Mesenteric fat pad (tissue), 1 donor: Measurements from ENCODE around the gene BMP6. TPM values are rescaled to one million over a fixed set of nuclear protein-coding genes. Genes with fewer than 3 reads are reported as not detected.
"Not testable (repeated sequence)": the region's sequence is repeated elsewhere in the genome, so short reads cannot be mapped to it uniquely, and the experiment has no call there.

Experiments used
- DNase-seq: peaks from one replicate; pipeline ENCODE4 v3.0.0-alpha.2; 2020; ENCODE audit warnings: low spot score
- total RNA-seq: library from RNA; stranded (reverse); fragmentation: NEBNext Ultra II Directional; extraction: Animal tissue kit (Norgen Biotek cat#: 25700); gene quantifications from one replicate; pipeline ENCODE4 v1.2.1, GENCODE V29; 2021
- donor health status: DM: yes; HTN: yes; CAD: no.

The BMP6 gene
- total RNA-seq, 1 donor from 2014 or later: 12.7 TPM

GRCh38 chr6:7787137-7787608, 61.3 kb downstream of the BMP6 start:
- no peak for DNase-seq

GRCh38 chr6:7787731-7788130, 61.8 kb downstream of the BMP6 start:
- no peak for DNase-seq

- DNase-seq: no peak
These were observed 68.6 kb downstream of the BMP6 start for GRCh38 chr6:7794509-7794908.

GRCh38 chr6:7797386-7797785, 71.5 kb downstream of the BMP6 start:
- no peak for DNase-seq

- no peak for DNase-seq
These were observed 72.9 kb downstream of the BMP6 start for GRCh38 chr6:7798751-7799150.

GRCh38 chr6:7802662-7803061, 76.8 kb downstream of the BMP6 start:
- no peak for DNase-seq

GRCh38 chr6:7803214-7803613, 77.3 kb downstream of the BMP6 start:
- DNase-seq: no peak

GRCh38 chr6:7805078-7805849, 79.4 kb downstream of the BMP6 start:
- DNase-seq: no peak

GRCh38 chr6:7805850-7806214, 79.9 kb downstream of the BMP6 start:
- DNase-seq: no peak

- no peak for DNase-seq
These were observed 80.8 kb downstream of the BMP6 start for GRCh38 chr6:7806711-7807110.

GRCh38 chr6:7809346-7809745, 83.4 kb downstream of the BMP6 start:
- no peak for DNase-seq

GRCh38 chr6:7811441-7811840, 85.5 kb downstream of the BMP6 start:
- no peak for DNase-seq

GRCh38 chr6:7812623-7813022, 86.7 kb downstream of the BMP6 start:
- DNase-seq: no peak

- DNase-seq: no peak
These were observed 87.3 kb downstream of the BMP6 start for GRCh38 chr6:7813193-7813592.

GRCh38 chr6:7813704-7814103, 87.8 kb downstream of the BMP6 start:
- DNase-seq: no peak

GRCh38 chr6:7815716-7816115, 89.8 kb downstream of the BMP6 start:
- DNase-seq: no peak

GRCh38 chr6:7817184-7817583, 91.3 kb downstream of the BMP6 start:
- DNase-seq: not testable (repeated sequence)

GRCh38 chr6:7818257-7819214, 92.6 kb downstream of the BMP6 start:
- DNase-seq: no peak

GRCh38 chr6:7819431-7820015, 93.6 kb downstream of the BMP6 start:
- DNase-seq: no peak

- DNase-seq: no peak
These were observed 94.5 kb downstream of the BMP6 start for GRCh38 chr6:7820288-7820835.

GRCh38 chr6:7821426-7821825, 95.5 kb downstream of the BMP6 start:
- no peak for DNase-seq

GRCh38 chr6:7823552-7823951, 97.7 kb downstream of the BMP6 start:
- no peak for DNase-seq
